ENCODE measurements around the gene QRSL1. TPM values are rescaled to one million over a fixed set of nuclear protein-coding genes. Genes with fewer than 3 reads are reported as not detected.

The QRSL1 gene
- polyA plus RNA-seq, 2 donors: 3.6 to 5.6 TPM

DNA sequence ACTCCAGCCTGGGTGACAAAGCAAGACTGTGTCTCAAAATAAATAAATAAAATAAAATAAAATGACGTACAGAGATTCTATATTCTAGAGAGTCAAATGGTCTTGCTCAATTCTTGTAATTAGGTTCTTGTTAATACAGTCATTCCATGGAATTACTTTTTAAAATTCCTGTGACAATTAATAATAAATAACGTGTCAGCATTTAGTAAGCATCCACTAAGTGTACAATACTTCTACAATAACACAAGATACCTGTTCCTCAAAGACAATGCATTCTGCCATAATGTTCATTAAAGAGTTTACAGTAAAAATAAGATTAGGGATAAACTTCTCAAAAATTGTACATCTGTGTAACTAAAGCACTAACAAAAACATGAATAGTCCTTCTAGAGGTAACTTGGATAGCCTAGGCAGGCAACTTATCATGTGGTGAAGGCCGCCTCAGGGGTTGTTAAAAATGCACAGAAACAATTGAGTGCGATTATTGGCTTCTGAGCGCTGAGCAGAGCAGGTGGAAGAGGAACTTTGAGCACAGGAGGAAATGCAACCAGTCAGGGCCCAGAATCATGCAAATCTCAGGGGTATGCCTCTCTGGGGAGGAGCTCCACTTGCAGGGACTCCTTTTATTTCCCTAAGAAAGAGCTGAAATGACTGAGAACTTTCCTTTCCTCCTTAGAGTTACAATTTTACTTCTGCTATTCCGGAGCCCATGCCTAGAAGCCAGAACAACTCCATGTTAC is 37.1 kb downstream of the QRSL1 start:
- H3K4me3 ChIP-seq (ENCODE audit: low read depth in 1 of 2, low read length in 2 of 2): no peak overlapping the region
- no peak overlapping the region for H3K27ac ChIP-seq (ENCODE audit: low read depth in 2 of 2, low read length in 1 of 2)
- 85 to 88% methylated on average over 6 of the region's 6 CpGs for WGBS, 2 donors
- no peaks in the 10 kb centered on the region for H3K9me3 ChIP-seq (ENCODE audit: control insufficient read depth in 2 of 2, insufficient read depth in 1 of 2, low read depth in 1 of 2, low read length in 1 of 2)
- H3K27me3 ChIP-seq (ENCODE audit: control insufficient read depth in 1 of 2, insufficient read depth in 2 of 2, low read length in 2 of 2): no peaks in the 10 kb centered on the region
- H3K36me3 ChIP-seq (ENCODE audit: control insufficient read depth in 2 of 2, insufficient read depth in 2 of 2, low read length in 1 of 2): peaks cover 0 to 3% of the 10 kb centered on the region in 2 donors
- no peaks in the 10 kb centered on the region for H3K4me1 ChIP-seq (ENCODE audit: control insufficient read depth in 2 of 2, insufficient read depth in 2 of 2, low read length in 1 of 2)

DNA sequence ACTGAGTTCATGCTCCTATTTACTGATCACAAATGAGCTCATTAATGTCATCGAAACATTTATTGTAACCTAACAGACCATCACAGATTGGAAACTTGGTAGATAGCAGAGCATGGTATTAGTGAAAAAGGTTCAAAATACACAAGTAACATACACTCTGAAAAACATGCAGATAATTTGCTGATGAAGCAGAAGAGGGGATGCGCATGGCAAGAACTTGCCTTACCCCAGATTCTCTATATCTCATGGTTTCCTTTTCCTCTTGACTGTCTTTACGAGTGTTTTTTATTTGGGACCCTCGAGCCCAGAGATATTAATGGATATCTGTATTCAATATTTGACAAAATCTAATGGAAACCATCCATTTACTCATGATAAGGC is 37.6 kb downstream of the QRSL1 start:
- WGBS, 2 donors: 93 to 97% methylated on average over 4 of the region's 4 CpGs
- H3K9me3 ChIP-seq (ENCODE audit: control insufficient read depth in 2 of 2, insufficient read depth in 1 of 2, low read depth in 1 of 2, low read length in 1 of 2): no peaks in the 10 kb centered on the region
- H3K4me1 ChIP-seq (ENCODE audit: control insufficient read depth in 2 of 2, insufficient read depth in 2 of 2, low read length in 1 of 2): no peaks in the 10 kb centered on the region
- H3K4me3 ChIP-seq (ENCODE audit: low read depth in 1 of 2, low read length in 2 of 2): no peak overlapping the region
- peaks cover 0 to 3% of the 10 kb centered on the region in 2 donors for H3K36me3 ChIP-seq (ENCODE audit: control insufficient read depth in 2 of 2, insufficient read depth in 2 of 2, low read length in 1 of 2)
- H3K27me3 ChIP-seq (ENCODE audit: control insufficient read depth in 1 of 2, insufficient read depth in 2 of 2, low read length in 2 of 2): no peaks in the 10 kb centered on the region
- H3K27ac ChIP-seq (ENCODE audit: low read depth in 2 of 2, low read length in 1 of 2): no peak overlapping the region

DNA sequence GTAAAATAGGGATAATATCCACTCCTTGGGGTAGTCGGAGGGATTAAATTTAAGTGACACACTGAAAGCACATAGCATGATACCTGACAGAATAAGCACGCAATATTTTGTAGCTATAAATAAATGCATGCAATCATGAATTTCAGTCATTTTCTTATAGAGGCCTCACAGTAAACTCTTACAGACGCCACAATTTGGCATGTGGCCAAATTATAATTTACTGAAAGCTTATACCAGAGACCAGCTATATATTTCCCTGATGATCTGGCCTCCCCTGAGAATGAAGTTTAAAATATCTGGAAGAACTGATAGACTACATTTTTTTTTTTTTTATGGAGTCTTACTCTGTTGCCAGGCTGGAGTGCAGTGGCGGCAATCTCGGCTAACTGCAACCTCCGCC is 40.9 kb downstream of the QRSL1 start:
- 87 to 90% methylated on average over 6 of the region's 6 CpGs for WGBS, 2 donors
- Histone ChIP-seq H3K4me1 (ENCODE audit: control insufficient read depth in 2 of 2, insufficient read depth in 2 of 2, low read length in 1 of 2) (no peaks in the 10 kb centered on the region), H3K9me3 (ENCODE audit: control insufficient read depth in 2 of 2, insufficient read depth in 1 of 2, low read depth in 1 of 2, low read length in 1 of 2) (no peaks in the 10 kb centered on the region), H3K27ac (ENCODE audit: low read depth in 2 of 2, low read length in 1 of 2) (no peak overlapping the region), H3K27me3 (ENCODE audit: control insufficient read depth in 1 of 2, insufficient read depth in 2 of 2, low read length in 2 of 2) (no peaks in the 10 kb centered on the region), H3K4me3 (ENCODE audit: low read depth in 1 of 2, low read length in 2 of 2) (no peak overlapping the region), H3K36me3 (ENCODE audit: control insufficient read depth in 2 of 2, insufficient read depth in 2 of 2, low read length in 1 of 2) (no peaks in the 10 kb centered on the region)

DNA sequence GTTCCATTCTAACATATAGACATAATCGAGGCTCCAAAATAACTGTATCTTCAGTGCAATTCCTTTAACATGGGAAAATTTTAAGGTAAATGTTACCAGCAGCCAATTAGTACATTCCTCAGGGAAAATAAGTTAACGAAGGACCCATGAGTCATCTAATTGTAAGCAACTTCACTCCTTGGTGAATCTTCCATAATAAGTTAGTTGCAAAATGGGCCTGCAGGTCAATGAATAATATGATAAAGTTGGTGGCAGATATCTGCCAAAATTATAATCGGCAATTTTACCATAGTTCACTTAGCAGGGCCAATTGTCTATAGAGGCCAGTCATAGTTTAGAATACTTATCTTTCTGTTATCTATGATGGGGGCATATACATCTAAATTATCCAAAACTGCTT is 42.3 kb downstream of the QRSL1 start:
- Histone ChIP-seq H3K4me3 (ENCODE audit: low read depth in 1 of 2, low read length in 2 of 2) (no peak overlapping the region), H3K27ac (ENCODE audit: low read depth in 2 of 2, low read length in 1 of 2) (no peak overlapping the region), H3K9me3 (ENCODE audit: control insufficient read depth in 2 of 2, insufficient read depth in 1 of 2, low read depth in 1 of 2, low read length in 1 of 2) (no peaks in the 10 kb centered on the region), H3K36me3 (ENCODE audit: control insufficient read depth in 2 of 2, insufficient read depth in 2 of 2, low read length in 1 of 2) (no peaks in the 10 kb centered on the region), H3K4me1 (ENCODE audit: control insufficient read depth in 2 of 2, insufficient read depth in 2 of 2, low read length in 1 of 2) (no peaks in the 10 kb centered on the region), H3K27me3 (ENCODE audit: control insufficient read depth in 1 of 2, insufficient read depth in 2 of 2, low read length in 2 of 2) (no peaks in the 10 kb centered on the region)
- 86 to 90% methylated on average over 3 of the region's 3 CpGs for WGBS, 2 donors

DNA sequence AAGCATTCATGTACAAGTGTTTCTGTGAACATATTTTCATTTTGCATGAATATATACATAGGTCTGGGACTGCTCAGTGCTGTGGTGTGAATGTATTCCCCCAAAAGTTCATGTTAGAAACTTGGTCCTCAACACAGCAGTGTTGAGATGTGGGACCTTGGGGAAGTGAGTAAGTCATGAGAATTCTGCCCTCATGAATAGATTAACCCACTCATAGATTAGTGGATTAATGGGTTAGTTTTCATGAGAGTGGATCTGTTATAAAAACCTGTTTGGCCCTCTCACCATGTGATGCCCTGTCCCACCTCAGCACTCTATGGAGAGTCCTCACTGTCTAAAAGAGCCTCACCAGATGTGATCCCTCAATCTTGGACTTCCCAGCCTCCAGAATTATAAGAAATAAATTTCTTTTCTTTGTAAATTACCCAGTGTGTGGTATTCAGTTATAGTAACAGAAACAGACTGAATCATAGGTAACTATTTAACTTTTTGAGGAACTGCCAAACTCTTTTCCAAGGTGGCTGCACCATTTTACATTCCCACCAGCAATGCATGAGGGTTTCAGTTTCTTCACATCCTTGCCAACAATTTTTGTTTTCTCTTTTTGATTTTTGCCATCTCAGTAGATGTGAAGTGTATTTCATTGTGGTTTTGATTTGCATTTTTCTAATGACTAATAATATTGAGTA is 45.3 kb downstream of the QRSL1 start:
- H3K27ac ChIP-seq (ENCODE audit: low read depth in 2 of 2, low read length in 1 of 2): no peak overlapping the region
- H3K36me3 ChIP-seq (ENCODE audit: control insufficient read depth in 2 of 2, insufficient read depth in 2 of 2, low read length in 1 of 2): no peaks in the 10 kb centered on the region
- no peaks in the 10 kb centered on the region for H3K27me3 ChIP-seq (ENCODE audit: control insufficient read depth in 1 of 2, insufficient read depth in 2 of 2, low read length in 2 of 2)
- no peak overlapping the region for H3K4me3 ChIP-seq (ENCODE audit: low read depth in 1 of 2, low read length in 2 of 2)
- H3K9me3 ChIP-seq (ENCODE audit: control insufficient read depth in 2 of 2, insufficient read depth in 1 of 2, low read depth in 1 of 2, low read length in 1 of 2): no peaks in the 10 kb centered on the region
- H3K4me1 ChIP-seq (ENCODE audit: control insufficient read depth in 2 of 2, insufficient read depth in 2 of 2, low read length in 1 of 2): no peaks in the 10 kb centered on the region

DNA sequence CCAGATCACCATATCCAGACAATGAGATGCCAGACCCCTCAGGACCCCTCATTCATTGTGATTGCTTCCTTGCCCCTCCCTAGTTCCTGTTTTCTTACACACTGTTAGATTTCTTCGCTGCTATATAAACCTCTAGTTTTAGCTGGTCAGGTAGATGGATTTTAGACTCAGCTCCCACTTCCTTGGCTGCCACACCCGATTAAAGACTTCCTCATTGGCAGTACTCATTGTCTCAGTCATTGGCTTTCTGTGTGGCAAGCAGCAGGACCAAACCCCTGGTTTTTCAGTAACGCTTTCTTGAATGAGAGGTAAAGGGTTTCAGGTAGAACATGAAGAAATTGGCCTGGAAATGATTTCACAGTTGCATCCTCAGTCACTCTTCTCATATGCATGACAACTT is 47.9 kb downstream of the QRSL1 start:
- no peaks in the 10 kb centered on the region for H3K4me1 ChIP-seq (ENCODE audit: control insufficient read depth in 2 of 2, insufficient read depth in 2 of 2, low read length in 1 of 2)
- no peaks in the 10 kb centered on the region for H3K9me3 ChIP-seq (ENCODE audit: control insufficient read depth in 2 of 2, insufficient read depth in 1 of 2, low read depth in 1 of 2, low read length in 1 of 2)
- H3K27ac ChIP-seq (ENCODE audit: low read depth in 2 of 2, low read length in 1 of 2): no peak overlapping the region
- H3K4me3 ChIP-seq (ENCODE audit: low read depth in 1 of 2, low read length in 2 of 2): no peak overlapping the region
- no peaks in the 10 kb centered on the region for H3K36me3 ChIP-seq (ENCODE audit: control insufficient read depth in 2 of 2, insufficient read depth in 2 of 2, low read length in 1 of 2)
- WGBS, 2 donors: 58 to 66% methylated on average over 3 of the region's 3 CpGs
- no peaks in the 10 kb centered on the region for H3K27me3 ChIP-seq (ENCODE audit: control insufficient read depth in 1 of 2, insufficient read depth in 2 of 2, low read length in 2 of 2)

GRCh38 chr6:106684011-106684410 is 54.6 kb downstream of the QRSL1 start:
- WGBS, 2 donors: 63 to 75% methylated on average over 4 of the region's 4 CpGs

GRCh38 chr6:106685833-106686232 is 56.5 kb downstream of the QRSL1 start:
- no peak overlapping the region for H3K27ac ChIP-seq (ENCODE audit: low read depth in 2 of 2, low read length in 1 of 2)
- H3K9me3 ChIP-seq (ENCODE audit: control insufficient read depth in 2 of 2, insufficient read depth in 1 of 2, low read depth in 1 of 2, low read length in 1 of 2): no peaks in the 10 kb centered on the region
- no peaks in the 10 kb centered on the region for H3K27me3 ChIP-seq (ENCODE audit: control insufficient read depth in 1 of 2, insufficient read depth in 2 of 2, low read length in 2 of 2)
- no peaks in the 10 kb centered on the region for H3K4me1 ChIP-seq (ENCODE audit: control insufficient read depth in 2 of 2, insufficient read depth in 2 of 2, low read length in 1 of 2)
- WGBS, 2 donors: 86 to 97% methylated on average over 2 of the region's 2 CpGs
- H3K4me3 ChIP-seq (ENCODE audit: low read depth in 1 of 2, low read length in 2 of 2): no peak overlapping the region
- no peaks in the 10 kb centered on the region for H3K36me3 ChIP-seq (ENCODE audit: control insufficient read depth in 2 of 2, insufficient read depth in 2 of 2, low read length in 1 of 2)

More at GRCh38 chr6:106684011-106684410, 54.6 kb downstream of the QRSL1 start:
- Histone ChIP-seq H3K4me3 (ENCODE audit: low read depth in 1 of 2, low read length in 2 of 2) (no peak overlapping the region), H3K9me3 (ENCODE audit: control insufficient read depth in 2 of 2, insufficient read depth in 1 of 2, low read depth in 1 of 2, low read length in 1 of 2) (no peaks in the 10 kb centered on the region), H3K36me3 (ENCODE audit: control insufficient read depth in 2 of 2, insufficient read depth in 2 of 2, low read length in 1 of 2) (no peaks in the 10 kb centered on the region), H3K4me1 (ENCODE audit: control insufficient read depth in 2 of 2, insufficient read depth in 2 of 2, low read length in 1 of 2) (no peaks in the 10 kb centered on the region), H3K27ac (ENCODE audit: low read depth in 2 of 2, low read length in 1 of 2) (no peak overlapping the region), H3K27me3 (ENCODE audit: control insufficient read depth in 1 of 2, insufficient read depth in 2 of 2, low read length in 2 of 2) (no peaks in the 10 kb centered on the region)

GRCh38 chr6:106688177-106688951 is 59.0 kb downstream of the QRSL1 start:
- no peaks in the 10 kb centered on the region for H3K4me1 ChIP-seq (ENCODE audit: control insufficient read depth in 2 of 2, insufficient read depth in 2 of 2, low read length in 1 of 2)
- no peaks in the 10 kb centered on the region for H3K27me3 ChIP-seq (ENCODE audit: control insufficient read depth in 1 of 2, insufficient read depth in 2 of 2, low read length in 2 of 2)
- no peak overlapping the region for H3K27ac ChIP-seq (ENCODE audit: low read depth in 2 of 2, low read length in 1 of 2)
- WGBS, 2 donors: 48 to 51% methylated on average over 6 of the region's 6 CpGs
- H3K9me3 ChIP-seq (ENCODE audit: control insufficient read depth in 2 of 2, insufficient read depth in 1 of 2, low read depth in 1 of 2, low read length in 1 of 2): no peaks in the 10 kb centered on the region
- H3K4me3 ChIP-seq (ENCODE audit: low read depth in 1 of 2, low read length in 2 of 2): no peak overlapping the region
- no peaks in the 10 kb centered on the region for H3K36me3 ChIP-seq (ENCODE audit: control insufficient read depth in 2 of 2, insufficient read depth in 2 of 2, low read length in 1 of 2)
